Pons (tissue), 1 donor: ENCODE measurements around the gene STK39.

ENCODE experiments used
- DNase-seq: peaks from one replicate; pipeline ENCODE4 v3.0.0-alpha.2; 2016; ENCODE audit warnings: low spot score

STK39 gene

GRCh38 chr2:168183308-168183997 lies 63.9 kb downstream of the STK39 start:
- DNase-seq: peak; percentile 76

- no peak for DNase-seq
These were observed 64.7 kb downstream of the STK39 start for GRCh38 chr2:168182550-168183249.

DNA sequence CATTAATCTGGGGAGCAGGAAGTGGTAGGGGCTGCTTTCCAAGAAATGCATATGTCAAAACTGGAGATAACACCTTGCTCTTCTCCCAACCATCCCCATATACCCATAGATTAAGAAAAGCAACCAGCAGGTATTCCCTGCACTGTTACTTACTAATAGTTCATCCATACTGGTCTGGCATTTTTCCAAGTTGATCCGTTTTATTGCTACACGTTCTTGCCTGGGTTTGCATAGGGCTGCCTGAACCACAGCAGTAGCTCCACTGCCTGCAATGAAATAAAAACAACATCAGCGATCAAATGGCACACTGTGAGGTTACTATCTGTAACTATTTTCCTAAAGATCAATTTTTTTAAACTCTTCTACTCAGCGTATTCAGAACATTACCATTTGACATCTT lies 65.6 kb downstream of the STK39 start:
- no peak for DNase-seq

DNA sequence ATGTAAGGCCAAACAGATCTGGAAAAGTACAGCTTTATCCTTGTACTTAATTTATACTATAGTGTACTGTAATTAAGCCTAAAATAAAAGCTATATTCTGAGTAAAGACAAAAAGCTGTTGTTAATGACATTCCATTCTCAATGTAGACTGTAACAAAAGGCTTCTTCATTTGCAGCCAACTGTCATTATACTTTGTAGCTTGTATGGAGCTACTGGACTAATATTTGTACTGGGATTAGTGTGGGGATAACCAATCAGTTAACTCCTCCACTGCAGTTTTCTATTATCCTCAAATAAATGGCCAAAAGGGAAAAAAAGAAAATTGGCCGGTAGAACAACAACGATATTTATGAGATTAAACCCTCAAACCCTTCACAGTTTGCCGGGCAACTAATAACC lies 66.5 kb downstream of the STK39 start:
- DNase-seq: peak; percentile 92

- peak; percentile 62 for DNase-seq
These were observed 66.9 kb downstream of the STK39 start for GRCh38 chr2:168180483-168180882.

DNA sequence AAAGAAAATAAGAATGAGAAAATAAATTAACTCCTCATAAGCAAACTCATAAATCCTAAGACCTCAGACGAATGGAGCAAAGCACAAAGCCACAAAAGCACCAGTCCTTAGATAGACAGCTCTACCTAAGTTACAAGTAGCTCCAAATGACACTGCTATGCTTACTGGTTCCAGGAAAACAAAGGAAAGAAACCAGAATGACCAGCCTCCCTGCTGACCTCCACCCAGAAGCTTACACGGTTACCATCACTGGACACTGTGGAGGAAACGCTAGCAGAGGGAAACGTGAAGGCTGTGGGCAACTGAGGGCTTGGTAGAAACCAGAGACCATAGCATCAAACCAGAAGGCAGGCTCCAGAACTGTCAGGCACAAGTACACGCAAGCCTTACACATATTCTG lies 67.8 kb downstream of the STK39 start:
- DNase-seq: no peak

DNA sequence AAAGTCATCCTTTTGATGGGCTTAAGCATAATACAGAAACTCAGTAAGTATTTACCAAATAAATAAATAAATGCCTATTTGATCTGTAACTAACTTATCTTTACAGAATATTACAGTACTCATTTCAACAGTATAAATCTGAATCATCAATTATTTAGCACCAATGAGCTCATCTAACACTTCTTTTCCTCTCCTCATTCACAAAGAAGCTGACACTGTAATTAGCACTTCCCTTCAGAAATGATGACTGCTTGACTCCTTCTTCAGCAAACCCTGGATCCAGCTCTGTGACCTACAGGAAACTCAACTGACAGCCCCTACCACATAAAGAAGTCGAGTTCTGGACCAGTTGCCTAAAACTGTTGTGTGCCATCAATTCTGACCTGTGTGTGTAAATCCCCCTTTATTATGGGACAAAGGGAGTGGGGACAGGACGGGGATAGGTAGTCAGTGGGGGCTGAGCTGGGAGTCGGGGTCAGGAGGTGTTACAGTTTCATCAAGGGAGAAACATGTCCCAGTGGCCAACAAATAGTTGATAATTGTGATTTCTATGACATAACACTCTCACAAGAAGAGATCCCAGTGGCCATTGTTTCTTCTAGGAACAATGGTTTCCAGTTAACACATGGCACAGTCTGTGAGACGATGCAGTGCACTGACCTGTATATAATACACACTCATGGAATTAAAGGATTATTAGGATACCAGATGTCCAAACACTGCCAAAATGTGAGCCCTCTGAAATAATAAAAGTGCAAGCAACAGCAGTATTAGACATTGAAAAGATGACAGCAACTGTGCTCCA lies 68.7 kb downstream of the STK39 start:
- peak; percentile 83 for DNase-seq

GRCh38 chr2:168176402-168176801 lies 71.0 kb downstream of the STK39 start:
- DNase-seq: no peak

GRCh38 chr2:168175469-168175868 lies 71.9 kb downstream of the STK39 start:
- no peak for DNase-seq

GRCh38 chr2:168174756-168175155 lies 72.6 kb downstream of the STK39 start:
- no peak for DNase-seq

DNA sequence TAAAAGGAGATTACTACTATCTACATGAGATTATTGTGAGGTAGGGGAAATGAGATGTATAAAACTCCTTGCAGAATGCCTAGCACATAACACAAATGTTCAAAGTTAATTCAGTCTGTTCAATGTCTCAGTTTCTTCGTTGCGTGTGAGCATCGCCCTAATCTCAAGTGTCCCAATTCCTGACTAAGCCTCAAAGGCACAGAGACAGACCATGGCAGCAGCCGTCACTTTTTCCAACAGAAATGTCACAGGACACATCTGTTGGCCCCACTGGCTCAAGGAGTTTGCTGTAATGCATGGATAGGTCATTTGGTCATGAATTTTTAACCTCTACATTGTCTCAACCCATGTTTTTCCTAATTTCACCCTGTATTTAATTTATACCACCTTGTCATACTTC lies 75.3 kb downstream of the STK39 start:
- DNase-seq: no peak

GRCh38 chr2:168171059-168171762 lies 76.2 kb downstream of the STK39 start:
- no peak for DNase-seq

- DNase-seq: no peak
These were observed 78.2 kb downstream of the STK39 start for GRCh38 chr2:168169097-168169745.

GRCh38 chr2:168167511-168168263 lies 79.7 kb downstream of the STK39 start:
- no peak for DNase-seq

- no peak for DNase-seq
These were observed 80.4 kb downstream of the STK39 start for GRCh38 chr2:168166902-168167510.

DNA sequence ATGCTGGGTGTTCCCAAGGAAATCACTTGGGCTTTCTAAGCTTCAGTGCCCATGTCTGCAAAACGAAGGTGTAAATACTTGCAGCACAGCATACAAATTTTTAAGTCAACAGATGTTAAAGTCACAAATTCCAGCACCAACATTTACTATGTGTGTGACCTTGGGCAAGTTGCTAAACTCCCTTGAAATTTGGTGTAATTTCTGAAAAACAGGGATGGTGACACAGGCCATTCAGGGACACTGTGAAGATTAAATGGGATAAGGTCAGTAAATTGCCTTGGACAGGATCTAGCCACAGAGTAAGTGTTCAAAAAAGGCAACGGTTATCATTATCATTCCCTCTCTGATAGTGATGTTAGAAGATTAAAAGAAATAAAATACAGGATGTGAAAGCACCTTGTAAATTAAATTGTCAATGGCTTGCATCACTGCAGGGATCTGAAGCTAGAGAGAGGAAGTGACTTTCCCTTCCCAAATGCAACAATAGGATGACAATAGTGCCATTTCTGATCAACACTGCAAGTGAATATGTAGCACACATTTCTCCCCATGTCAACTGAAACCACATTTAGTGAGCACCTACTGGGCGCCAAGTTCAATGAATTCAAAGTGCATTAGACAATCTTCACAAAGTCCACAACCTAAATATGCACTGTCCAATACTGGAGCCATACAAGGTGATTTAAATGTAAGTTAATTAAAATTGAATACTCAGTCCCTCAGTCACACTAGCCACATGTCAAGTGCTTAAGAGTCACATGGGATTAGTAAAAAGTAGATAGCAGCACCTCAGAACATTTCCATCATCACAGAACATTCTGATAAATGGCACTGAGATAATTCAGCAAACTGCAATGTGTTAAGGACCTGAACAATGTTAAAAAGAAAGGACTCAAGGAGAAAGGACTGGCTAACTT lies 81.2 kb downstream of the STK39 start:
- no peak for DNase-seq

GRCh38 chr2:168165397-168165796 lies 82.0 kb downstream of the STK39 start:
- no peak for DNase-seq

- no peak for DNase-seq
These were observed 86.5 kb downstream of the STK39 start for GRCh38 chr2:168160897-168161296.

DNA sequence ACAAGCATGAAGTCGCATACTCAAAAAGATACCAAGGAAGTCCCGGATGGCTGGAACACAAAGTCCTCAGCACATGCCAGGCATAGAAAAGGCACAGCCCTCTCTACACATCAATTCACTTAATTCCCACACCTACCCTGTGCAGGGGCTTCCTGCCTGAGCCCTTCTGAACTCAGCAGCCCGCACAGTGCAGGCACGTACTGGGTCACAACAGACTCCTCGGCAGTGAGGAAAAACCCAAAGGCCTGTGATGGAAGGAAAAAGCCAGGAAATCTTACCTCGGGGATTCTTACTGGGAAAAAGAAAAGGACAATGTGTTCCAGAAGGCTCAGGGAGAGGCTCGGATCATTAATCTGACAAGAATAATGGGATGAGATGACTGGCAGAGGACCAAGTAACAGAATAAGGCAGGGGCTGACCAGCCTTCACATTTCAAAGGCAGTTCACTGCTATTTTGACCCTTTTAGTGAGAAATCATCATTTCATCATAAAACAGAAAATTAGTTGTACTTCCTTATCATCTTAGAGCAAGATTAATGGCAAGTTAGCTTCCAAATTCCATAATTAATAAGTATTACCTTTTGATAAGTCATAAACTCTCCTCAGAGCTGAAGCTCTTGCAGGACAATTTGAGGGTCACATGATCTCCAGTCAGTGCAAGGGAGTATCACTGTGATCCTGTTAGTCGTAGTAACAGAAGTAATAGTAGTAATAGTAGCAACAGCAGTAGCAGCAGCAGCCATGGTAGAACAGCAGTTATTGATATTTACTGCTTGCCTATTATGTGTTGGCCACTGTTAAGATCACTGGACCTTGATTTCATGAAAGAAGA lies 87.4 kb downstream of the STK39 start:
- DNase-seq: no peak
